Measurements from ENCODE around the gene MRPS27.
"Not testable (repeated sequence)": the region's sequence is repeated elsewhere in the genome, so short reads cannot be mapped to it uniquely, and the experiment has no call there.

MRPS27 gene

DNA sequence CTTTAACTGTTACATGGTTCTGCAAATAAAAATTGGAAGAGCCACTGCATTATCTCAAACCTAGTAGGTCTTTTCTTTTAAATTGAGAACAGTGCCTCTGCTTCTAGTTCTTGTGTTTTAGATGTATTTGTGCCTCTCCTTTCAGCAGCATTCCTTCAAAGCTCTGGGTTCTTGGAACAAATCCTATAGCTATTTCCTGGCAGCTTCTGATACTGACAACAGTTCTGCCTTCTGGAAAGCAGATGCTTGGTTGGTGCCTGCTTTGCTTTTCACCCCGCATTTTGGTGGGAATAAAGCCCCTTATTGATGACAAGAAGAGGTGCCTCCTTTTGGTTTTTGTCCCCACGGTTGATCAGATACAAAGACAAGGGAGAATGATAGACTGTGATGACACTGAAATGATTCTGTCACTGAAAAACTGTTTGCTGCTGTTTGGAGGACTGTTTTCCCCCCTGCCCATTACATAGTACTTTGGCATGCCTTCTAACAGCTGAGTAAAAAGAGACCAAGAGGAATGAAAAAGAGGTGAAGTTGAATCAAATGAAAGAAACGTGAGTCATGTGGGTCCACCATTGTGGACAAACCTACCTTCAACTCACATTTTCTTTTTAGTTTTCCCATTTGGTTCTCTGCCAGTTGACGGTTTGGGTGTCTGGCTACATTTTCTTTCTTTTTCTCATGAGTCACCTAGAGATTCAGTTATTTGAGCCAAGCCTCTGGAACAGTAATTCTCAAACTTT lies 5.7 kb upstream of the MRPS27 start:
- no peak overlapping the region for H3K4me3 ChIP-seq (replicated peaks; ENCODE audit: insufficient read depth, low read length)
- no peak for DNase-seq (ENCODE audit: low read depth in 1 of 2, low spot score in 1 of 2)
- H3K27me3 ChIP-seq (ENCODE audit: insufficient read depth, poor library complexity, severe bottlenecking): no peaks in the 10 kb centered on the region
- no peak for TF ChIP-seq REST (IDR thresholded peaks at IDR 0.05; ENCODE audit: insufficient replicate concordance, low read depth)
- TF ChIP-seq CTCF (IDR thresholded peaks at IDR 0.05; ENCODE audit: insufficient read depth, low read length): no peak
- TF ChIP-seq GABPA (IDR thresholded peaks at IDR 0.05; ENCODE audit: low read depth): no peak
- TF ChIP-seq POLR2AphosphoS5 (IDR thresholded peaks at IDR 0.05; ENCODE audit: low read depth): no peak
- H3K27ac ChIP-seq (replicated peaks): no peak overlapping the region

- Histone ChIP-seq H3K27me3 (ENCODE audit: insufficient read depth, poor library complexity, severe bottlenecking) (no peaks in the 10 kb centered on the region), H3K4me3 (replicated peaks; ENCODE audit: insufficient read depth, low read length) (no peak overlapping the region), H3K27ac (replicated peaks) (no peak overlapping the region)
- DNase-seq (ENCODE audit: low read depth in 1 of 2, low spot score in 1 of 2): no peak
- no peak for TF ChIP-seq REST (IDR thresholded peaks at IDR 0.05; ENCODE audit: insufficient replicate concordance, low read depth)
- TF ChIP-seq GABPA (IDR thresholded peaks at IDR 0.05; ENCODE audit: low read depth): no peak
- no peak for TF ChIP-seq POLR2AphosphoS5 (IDR thresholded peaks at IDR 0.05; ENCODE audit: low read depth)
- no peak for TF ChIP-seq SPI1 (IDR thresholded peaks at IDR 0.05; ENCODE audit: borderline replicate concordance, low read depth)
These were observed 4.3 kb upstream of the MRPS27 start for GRCh38 chr5:72324189-72324825.

GRCh38 chr5:72319435-72319975 lies 535 bp downstream of the MRPS27 start:
- peak overlapping the region; percentile 78 for H3K4me3 ChIP-seq (replicated peaks; ENCODE audit: insufficient read depth, low read length)
- not testable (repeated sequence) for H3K27me3 ChIP-seq (ENCODE audit: insufficient read depth, poor library complexity, severe bottlenecking); DNase-seq (ENCODE audit: low read depth in 1 of 2, low spot score in 1 of 2)
- peak overlapping the region; percentile 75 for H3K27ac ChIP-seq (replicated peaks)

GRCh38 chr5:72314571-72315172 lies 5.4 kb downstream of the MRPS27 start:
- TF ChIP-seq GABPA (IDR thresholded peaks at IDR 0.05; ENCODE audit: low read depth) (no peak), POLR2AphosphoS5 (IDR thresholded peaks at IDR 0.05; ENCODE audit: low read depth) (no peak)
- no peaks in the 10 kb centered on the region for H3K27me3 ChIP-seq (ENCODE audit: insufficient read depth, poor library complexity, severe bottlenecking)
- no peak overlapping the region for H3K27ac ChIP-seq (replicated peaks)
- peak; percentile 2 to 11 for DNase-seq (ENCODE audit: low read depth in 1 of 2, low spot score in 1 of 2)
- H3K4me3 ChIP-seq (replicated peaks; ENCODE audit: insufficient read depth, low read length): no peak overlapping the region

DNA sequence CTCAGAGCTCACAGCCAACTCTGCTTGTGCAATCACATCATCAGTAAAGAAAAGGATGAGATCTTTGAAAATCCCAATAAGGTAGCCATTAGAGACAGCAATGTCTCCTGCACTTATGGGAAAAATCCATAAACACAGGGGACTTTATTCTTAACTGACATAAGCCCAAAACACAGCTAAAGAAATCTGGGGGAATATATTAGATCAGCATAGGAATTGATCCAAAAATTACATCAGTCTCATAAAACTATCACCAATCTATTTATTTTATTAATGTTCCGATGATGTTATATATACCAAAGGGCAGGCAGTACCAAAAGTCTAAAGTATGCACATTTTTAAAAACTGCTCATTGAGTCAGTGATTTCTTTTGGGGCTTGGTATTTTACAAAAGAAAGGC lies 6.9 kb downstream of the MRPS27 start:
- no peak overlapping the region for H3K4me3 ChIP-seq (replicated peaks; ENCODE audit: insufficient read depth, low read length)
- no peak for DNase-seq (ENCODE audit: low read depth in 1 of 2, low spot score in 1 of 2)
- H3K27me3 ChIP-seq (ENCODE audit: insufficient read depth, poor library complexity, severe bottlenecking): no peaks in the 10 kb centered on the region
- TF ChIP-seq CTCF (IDR thresholded peaks at IDR 0.05; ENCODE audit: insufficient read depth, low read length) (no peak), GABPA (IDR thresholded peaks at IDR 0.05; ENCODE audit: low read depth) (no peak), SPI1 (IDR thresholded peaks at IDR 0.05; ENCODE audit: borderline replicate concordance, low read depth) (no peak), POLR2AphosphoS5 (IDR thresholded peaks at IDR 0.05; ENCODE audit: low read depth) (no peak), REST (IDR thresholded peaks at IDR 0.05; ENCODE audit: insufficient replicate concordance, low read depth) (no peak)
- H3K27ac ChIP-seq (replicated peaks): no peak overlapping the region
